Measurements from ENCODE around the gene NUAK2. TPM values are rescaled to one million over a fixed set of nuclear protein-coding genes. Genes with fewer than 3 reads are reported as not detected.
A peak's percentile ranks its signal among the peaks of the same experiment; 100 is the strongest.

NUAK2 gene
- total and polyA plus RNA-seq, 2 donors (not counting 3 experiments of a cell fraction or from before 2014, with no cell fraction given): 1.8 to 2.5 TPM

DNA sequence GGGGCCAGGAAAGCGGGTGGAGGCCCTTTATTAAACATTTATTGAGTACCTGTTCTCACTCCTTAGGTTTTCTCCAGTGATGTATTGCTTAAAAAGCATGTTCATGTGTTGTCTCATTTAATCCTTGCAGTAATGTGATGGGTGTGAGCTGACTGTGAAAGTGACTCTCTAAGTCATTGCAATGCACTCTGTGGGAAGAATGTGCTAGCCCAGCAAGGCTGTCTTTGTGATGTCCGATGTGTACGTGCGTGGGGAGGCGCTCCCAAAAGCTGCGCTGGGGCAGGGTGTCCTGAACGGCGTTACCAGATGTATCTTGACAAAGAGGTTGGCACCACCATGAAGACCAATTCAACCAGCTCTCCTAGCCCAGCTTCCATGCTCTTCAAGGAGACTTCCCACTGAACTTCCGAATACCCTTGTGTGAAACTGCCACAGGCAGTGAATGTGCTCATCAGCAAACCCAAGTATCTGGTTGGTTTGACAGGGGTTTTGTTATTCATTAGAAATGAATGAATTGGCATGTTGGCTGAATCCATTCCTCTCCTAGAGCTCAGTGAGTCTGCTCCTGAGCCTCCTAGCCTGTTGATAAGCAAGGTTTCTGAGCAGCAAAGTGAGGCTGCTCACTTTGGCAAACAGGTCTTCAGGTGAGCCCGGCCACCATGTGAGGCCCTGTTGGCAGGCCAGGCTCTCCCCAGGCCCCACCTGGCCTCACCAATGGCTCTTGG lies 28.0 kb downstream of the NUAK2 start:
- TF ChIP-seq POLR2AphosphoS5 (IDR thresholded peaks at IDR 0.05; ENCODE audit: insufficient read depth, low read depth, low read length) (no peak), GATA2 (IDR thresholded peaks at IDR 0.05; ENCODE audit: insufficient read depth, insufficient read length, low read depth, low read length) (no peak), FOS (IDR thresholded peaks at IDR 0.05; ENCODE audit: borderline replicate concordance, insufficient read depth, low read length) (no peak), POLR2A (IDR thresholded peaks at IDR 0.05; ENCODE audit: low read depth, low read length) (no peak), EZH2 (IDR thresholded peaks at IDR 0.05; ENCODE audit: borderline replicate concordance, low read depth, low read length, severe bottlenecking) (no peak), JUN (IDR thresholded peaks at IDR 0.05; ENCODE audit: borderline replicate concordance, insufficient read depth, insufficient read length, low read depth) (no peak), MYC (IDR thresholded peaks at IDR 0.05; ENCODE audit: low read depth, low read length) (no peak)
- TF ChIP-seq, protein P1, sequence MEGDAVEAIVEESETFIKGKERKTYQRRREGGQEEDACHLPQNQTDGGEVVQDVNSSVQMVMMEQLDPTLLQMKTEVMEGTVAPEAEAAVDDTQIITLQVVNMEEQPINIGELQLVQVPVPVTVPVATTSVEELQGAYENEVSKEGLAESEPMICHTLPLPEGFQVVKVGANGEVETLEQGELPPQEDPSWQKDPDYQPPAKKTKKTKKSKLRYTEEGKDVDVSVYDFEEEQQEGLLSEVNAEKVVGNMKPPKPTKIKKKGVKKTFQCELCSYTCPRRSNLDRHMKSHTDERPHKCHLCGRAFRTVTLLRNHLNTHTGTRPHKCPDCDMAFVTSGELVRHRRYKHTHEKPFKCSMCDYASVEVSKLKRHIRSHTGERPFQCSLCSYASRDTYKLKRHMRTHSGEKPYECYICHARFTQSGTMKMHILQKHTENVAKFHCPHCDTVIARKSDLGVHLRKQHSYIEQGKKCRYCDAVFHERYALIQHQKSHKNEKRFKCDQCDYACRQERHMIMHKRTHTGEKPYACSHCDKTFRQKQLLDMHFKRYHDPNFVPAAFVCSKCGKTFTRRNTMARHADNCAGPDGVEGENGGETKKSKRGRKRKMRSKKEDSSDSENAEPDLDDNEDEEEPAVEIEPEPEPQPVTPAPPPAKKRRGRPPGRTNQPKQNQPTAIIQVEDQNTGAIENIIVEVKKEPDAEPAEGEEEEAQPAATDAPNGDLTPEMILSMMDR (IDR thresholded peaks at IDR 0.05; ENCODE audit: extremely low read depth in 1 of 2, insufficient read depth in 1 of 2, low read depth in 1 of 2, low read length in 2 of 2): no peak
- TF ChIP-seq, protein P2, sequence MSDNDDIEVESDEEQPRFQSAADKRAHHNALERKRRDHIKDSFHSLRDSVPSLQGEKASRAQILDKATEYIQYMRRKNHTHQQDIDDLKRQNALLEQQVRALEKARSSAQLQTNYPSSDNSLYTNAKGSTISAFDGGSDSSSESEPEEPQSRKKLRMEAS (IDR thresholded peaks at IDR 0.05; ENCODE audit: insufficient read depth, insufficient read length): no peak
- POLR2A ChIA-PET: interaction anchor here (1.1 to 1.7 kb wide), 3 partner anchors 9 to 24 kb away, joined by 4 to 9 read pairs (median 6); no protein-coding TSS in a partner anchor
- dilution Hi-C loops (cut with MboI; ENCODE audit: extremely low pct_ligation_motif_present, low sequenced_read_pairs) (no loop called here), intact Hi-C loops (cut with micrococcal nuclease) (loop anchor here (1.0 kb wide), 2 partner anchors 9 to 28 kb away; partner anchors contain the start of gene NUAK2)
- no peak for DNase-seq (ENCODE audit: low read depth, low spot score)
- no peak overlapping the region for H3K4me3 ChIP-seq (replicated peaks in 1 of 3; ENCODE audit: insufficient read depth in 1 of 3, low read depth in 1 of 3, low read length in 3 of 3)
- H3K36me3 ChIP-seq (ENCODE audit: control insufficient read depth in 2 of 2, extremely low read depth in 1 of 2, insufficient read depth in 2 of 2, low read length in 2 of 2): no peaks in the 10 kb centered on the region
- no peaks in the 10 kb centered on the region for H3K9me3 ChIP-seq (replicated peaks; ENCODE audit: control insufficient read depth, insufficient read depth, low read length)
- peaks cover 27% of the 10 kb centered on the region for H3K4me1 ChIP-seq (ENCODE audit: control insufficient read depth, extremely low read depth, insufficient read depth, low read length)
- peak overlapping the region; percentile 61 for H3K27ac ChIP-seq (ENCODE audit: insufficient read depth, low read depth, low read length)
- no peaks in the 10 kb centered on the region for H3K9me1 ChIP-seq (replicated peaks; ENCODE audit: control insufficient read depth, extremely low read depth, insufficient read depth, low read length)
- CTCF ChIA-PET: interaction anchor here (1.2 to 6.9 kb wide), 7 partner anchors 8 to 32 kb away, joined by 3 to 49 read pairs (median 21); partner anchors contain the start of gene NUAK2
- no peaks in the 10 kb centered on the region for H3K79me2 ChIP-seq (ENCODE audit: control insufficient read depth, insufficient read depth, low read length)
- H3K27me3 ChIP-seq (ENCODE audit: control insufficient read depth in 2 of 2, insufficient read depth in 2 of 2, low read length in 2 of 2): no peaks in the 10 kb centered on the region
- no peak overlapping the region for H2AFZ ChIP-seq (ENCODE audit: low read depth, low read length)
- no peak overlapping the region for H3K9ac ChIP-seq (replicated peaks; ENCODE audit: extremely low read depth, insufficient read depth, low read length)
- H4K20me1 ChIP-seq (replicated peaks; ENCODE audit: control insufficient read depth, extremely low read depth, insufficient read depth, low read length): no peaks in the 10 kb centered on the region
- FAIRE-seq: no peak
- no TSS peak for BruUV-seq (replicated peaks)
- no peak overlapping the region for H3K4me2 ChIP-seq (ENCODE audit: insufficient read depth, low read length)
